H1 (cell line): ENCODE measurements around the gene ITPK1. TPM values are rescaled to one million over a fixed set of nuclear protein-coding genes. Genes with fewer than 3 reads are reported as not detected.

Source experiments
- CTCF ChIA-PET: fragments of 300-600 bp; sonication (Branson Sonifier 250); formaldehyde crosslinking; loops from one replicate; lab custom pipeline; 2021; ENCODE audit not compliant: partially characterized antibody; lab: Charles Lee
- POLR2A ChIA-PET: fragments of 300-600 bp; sonication (Branson Sonifier 250); formaldehyde crosslinking; loops from one replicate; lab custom pipeline; 2021; ENCODE audit warnings: inconsistent platforms; ENCODE audit not compliant: partially characterized antibody; lab: Charles Lee
- DNase-seq, 2 experiments: peaks; one replicate each; pipeline versions ENCODE4 v3.0.0 to v3.0.0-alpha.2; 2010 to 2022; ENCODE audit warnings: low spot score in 2 of 2, low read depth in 1 of 2, mixed read lengths in 1 of 2
- FAIRE-seq: peaks from 2 replicates; lab custom pipeline; 2011; peaks lifted over from hg19 to GRCh38; lab: Jason Lieb, UNC
- H2AFZ ChIP-seq: 2 replicates; pipeline ENCODE4 v1.8.1; 2012; ENCODE audit warnings: low read length, inconsistent platforms
- H2AK5ac ChIP-seq: 2 replicates; pipeline ENCODE4 v1.6.1; 2013; ENCODE audit warnings: low read depth, low read length
- H2BK120ac ChIP-seq: replicated peaks from 2 replicates; pipeline ENCODE3; 2013; ENCODE audit warnings: low read depth, low read length, inconsistent platforms
- H2BK12ac ChIP-seq: 2 replicates; pipeline ENCODE4 v1.6.1; 2013; ENCODE audit warnings: low read depth, low read length
- H2BK15ac ChIP-seq: 2 replicates; pipeline ENCODE4 v1.6.1; 2013; ENCODE audit warnings: low read length
- H2BK20ac ChIP-seq: 2 replicates; pipeline ENCODE4 v1.6.1; 2013; ENCODE audit warnings: low read length
- H2BK5ac ChIP-seq: 2 replicates; pipeline ENCODE4 v1.6.1; 2013; ENCODE audit warnings: low read depth, low read length
- H3K14ac ChIP-seq: 2 replicates; pipeline ENCODE4 v1.6.1; 2013; ENCODE audit warnings: inconsistent platforms; ENCODE audit not compliant: insufficient read length
- H3K18ac ChIP-seq: 2 replicates; pipeline ENCODE4 v1.6.1; 2013; ENCODE audit warnings: low read length; ENCODE audit errors: extremely low read depth
- H3K23ac ChIP-seq: 2 replicates; pipeline ENCODE4 v1.6.1; 2013; ENCODE audit warnings: inconsistent platforms; ENCODE audit not compliant: insufficient read length
- H3K23me2 ChIP-seq: 2 replicates; pipeline ENCODE4 v1.6.1; 2013; ENCODE audit warnings: low read depth, low read length
- H3K27ac ChIP-seq: 2 replicates; pipeline ENCODE4 v1.6.1; 2011; ENCODE audit warnings: low read depth, low read length, inconsistent platforms
- H3K27me3 ChIP-seq, 4 experiments: replicated peaks in 1 of 4; 1 replicate in 1 of 4; 2 replicates in 3 of 4; pipeline versions ENCODE4 v1.6.1 to v1.8.1; 2011 to 2013; ENCODE audit warnings: low read length in 3 of 4, mild to moderate bottlenecking in 3 of 4, inconsistent platforms in 2 of 4, mixed read lengths in 2 of 4, moderate library complexity in 1 of 4; ENCODE audit not compliant: control insufficient read depth in 3 of 4, insufficient read depth in 3 of 4; ENCODE audit errors: extremely low read depth in 1 of 4
- H3K36me3 ChIP-seq, 4 experiments: 2 replicates each; pipeline versions ENCODE4 v1.6.1 to v1.8.1; 2011 to 2013; ENCODE audit warnings: mild to moderate bottlenecking in 4 of 4, low read length in 3 of 4, moderate library complexity in 2 of 4, control low read depth in 1 of 4, inconsistent platforms in 1 of 4; ENCODE audit not compliant: insufficient read depth in 4 of 4, control insufficient read depth in 2 of 4
- H3K4ac ChIP-seq: replicated peaks from 2 replicates; pipeline ENCODE3; 2013; ENCODE audit warnings: low read length, low read depth, mixed read lengths, inconsistent platforms; ENCODE audit not compliant: insufficient read length
- H3K4me1 ChIP-seq, 4 experiments: replicated peaks in 1 of 4; 1 replicate in 1 of 4; 2 replicates in 3 of 4; pipeline versions ENCODE4 v1.6.1 to v1.8.1; 2011 to 2013; ENCODE audit warnings: low read length in 3 of 4, inconsistent platforms in 2 of 4, mixed read lengths in 1 of 4; ENCODE audit not compliant: insufficient read depth in 4 of 4, control insufficient read depth in 3 of 4
- H3K4me2 ChIP-seq, 2 experiments: 2 replicates each; pipeline versions ENCODE4 v1.6.1 to v1.8.1; 2011 to 2013; ENCODE audit warnings: low read depth in 2 of 2, low read length in 2 of 2, control low read depth in 1 of 2, inconsistent platforms in 1 of 2, mild to moderate bottlenecking in 1 of 2; ENCODE audit not compliant: insufficient read depth in 1 of 2
- H3K4me3 ChIP-seq, 4 experiments: fragments of 200-600, 300-600 bp in 1 of 4; sonication (generic), shearing (Covaris generic), sonication (Bioruptor Twin) in 1 of 4; 2 replicates each; pipeline versions ENCODE4 v1.5.1 to v1.8.1; 2011 to 2016; ENCODE audit warnings: low read length in 4 of 4, low read depth in 3 of 4, control low read depth in 2 of 4, inconsistent platforms in 2 of 4, mild to moderate bottlenecking in 2 of 4, mixed read lengths in 1 of 4, moderate library complexity in 1 of 4; ENCODE audit not compliant: insufficient read depth in 2 of 4; ENCODE audit errors: extremely low read depth in 1 of 4
- H3K56ac ChIP-seq: replicated peaks from 2 replicates; pipeline ENCODE3; 2013; ENCODE audit warnings: low read depth, mild to moderate bottlenecking, mixed read lengths, low read length, inconsistent platforms; ENCODE audit not compliant: insufficient read length
- H3K79me1 ChIP-seq: 2 replicates; pipeline ENCODE4 v1.6.1; 2013; ENCODE audit warnings: low read depth, low read length, control low read depth
- H3K79me2 ChIP-seq, 2 experiments: 2 replicates each; pipeline versions ENCODE4 v1.6.1 to v1.8.1; 2012 to 2013; ENCODE audit warnings: low read length in 2 of 2, mild to moderate bottlenecking in 2 of 2, inconsistent platforms in 1 of 2; ENCODE audit not compliant: insufficient read depth in 2 of 2, control insufficient read depth in 1 of 2
- H3K9ac ChIP-seq, 4 experiments: replicated peaks in 1 of 4; 1 replicate in 1 of 4; 2 replicates in 3 of 4; pipeline versions ENCODE4 v1.6.1 to v1.8.1; 2011 to 2013; ENCODE audit warnings: low read depth in 3 of 4, low read length in 3 of 4, control low read depth in 2 of 4, mild to moderate bottlenecking in 2 of 4, moderate library complexity in 2 of 4, inconsistent platforms in 1 of 4; ENCODE audit errors: extremely low read depth in 1 of 4
- H3K9me3 ChIP-seq, 2 experiments: 2 replicates each; pipeline versions ENCODE4 v1.6.1 to v1.8.1; 2012 to 2013; ENCODE audit warnings: mild to moderate bottlenecking in 2 of 2, moderate library complexity in 2 of 2, control low read depth in 1 of 2, inconsistent platforms in 1 of 2, low read depth in 1 of 2, low read length in 1 of 2, mixed read lengths in 1 of 2; ENCODE audit not compliant: insufficient read depth in 2 of 2
- H4K20me1 ChIP-seq, 2 experiments: replicated peaks in 1 of 2; 2 replicates each; pipeline versions ENCODE3 to v1.8.1; 2011 to 2013; ENCODE audit warnings: inconsistent platforms in 2 of 2, low read length in 2 of 2, mild to moderate bottlenecking in 1 of 2; ENCODE audit not compliant: insufficient read depth in 2 of 2, control insufficient read depth in 1 of 2
- H4K5ac ChIP-seq: 2 replicates; pipeline ENCODE4 v1.6.1; 2013; ENCODE audit warnings: low read length, low read depth, mixed read lengths, inconsistent platforms; ENCODE audit not compliant: insufficient read length
- H4K8ac ChIP-seq: 2 replicates; pipeline ENCODE4 v1.8.0; 2013; ENCODE audit warnings: mild to moderate bottlenecking, moderate library complexity, low read length, inconsistent platforms; ENCODE audit not compliant: insufficient read depth; ENCODE audit errors: extremely low read depth
- H4K91ac ChIP-seq: replicated peaks from 2 replicates; pipeline ENCODE3; 2013; ENCODE audit warnings: low read length, mixed read lengths, inconsistent platforms; ENCODE audit not compliant: insufficient read length
- EP300 ChIP-seq, 2 experiments: IDR thresholded peaks; 1 replicate in 1 of 2; 2 replicates in 1 of 2; pipeline ENCODE4 v1.6.1; 2011 to 2012; ENCODE audit warnings: low read depth in 2 of 2, low read length in 2 of 2, mild to moderate bottlenecking in 2 of 2, borderline replicate concordance in 1 of 2, inconsistent platforms in 1 of 2, moderate library complexity in 1 of 2
- HDAC2 ChIP-seq, 2 experiments: fragments of 300-600 bp in 1 of 2; sonication (generic) in 1 of 2; IDR thresholded peaks; 2 replicates each; pipeline ENCODE4 v1.6.1; 2011 to 2012; ENCODE audit warnings: low read depth in 2 of 2, low read length in 2 of 2, mild to moderate bottlenecking in 2 of 2, moderate library complexity in 2 of 2, borderline replicate concordance in 1 of 2, inconsistent platforms in 1 of 2
- HDAC6 ChIP-seq: IDR thresholded peaks from one replicate; pipeline ENCODE4 v1.7.1; 2012; ENCODE audit warnings: low read depth, mild to moderate bottlenecking, inconsistent platforms, low read length, moderate library complexity
- JUND ChIP-seq: IDR thresholded peaks from 2 replicates; pipeline ENCODE4 v1.6.1; 2011; ENCODE audit warnings: mild to moderate bottlenecking, improper control_type of control experiment, low read length
- KDM5A ChIP-seq: fragments of 200-600 bp; IDR thresholded peaks from 2 replicates; pipeline ENCODE4 v1.7.1; 2012; ENCODE audit warnings: mild to moderate bottlenecking, low read length, inconsistent platforms, mixed read lengths
- MAFK ChIP-seq: IDR thresholded peaks from 2 replicates; pipeline ENCODE4 v1.6.1; 2012; ENCODE audit warnings: low read depth, mild to moderate bottlenecking, improper control_type of control experiment, low read length
- RBBP5 ChIP-seq: IDR thresholded peaks from 2 replicates; pipeline ENCODE4 v1.7.1; 2012; ENCODE audit warnings: low read depth, mild to moderate bottlenecking, inconsistent platforms, low read length, moderate library complexity, borderline replicate concordance
- SAP30 ChIP-seq: fragments of 300-600 bp; sonication (generic); IDR thresholded peaks from 2 replicates; pipeline ENCODE4 v1.7.1; 2012; ENCODE audit warnings: low read length, moderate library complexity, mild to moderate bottlenecking, inconsistent platforms; ENCODE audit not compliant: insufficient read depth, insufficient replicate concordance
- SIRT6 ChIP-seq: IDR thresholded peaks from one replicate; pipeline ENCODE4 v1.7.1; 2012; ENCODE audit warnings: low read length, inconsistent platforms
- SRF ChIP-seq: IDR thresholded peaks from 2 replicates; pipeline ENCODE4 v1.6.1; 2011; ENCODE audit warnings: mild to moderate bottlenecking, low read depth, low read length, moderate library complexity
- TEAD4 ChIP-seq: IDR thresholded peaks from 2 replicates; pipeline ENCODE4 v1.6.1; 2012; ENCODE audit warnings: low read depth, low read length, inconsistent platforms, mixed read lengths
- YY1 ChIP-seq: IDR thresholded peaks from 2 replicates; pipeline ENCODE4 v1.6.1; 2011; ENCODE audit warnings: low read depth, mild to moderate bottlenecking, low read length
- ZNF274 ChIP-seq: IDR thresholded peaks from 2 replicates; pipeline ENCODE4 v1.7.0; 2012; ENCODE audit warnings: low read length, borderline replicate concordance; ENCODE audit errors: extremely low read depth
- WGBS, 2 experiments: shearing (Covaris generic) in 1 of 2; methylation state at CpG; one replicate each; pipeline versions ENCODE4 v1.1.6 to v1.1.7; 2013 to 2015; ENCODE audit warnings: low lambda C conversion rate in 2 of 2, mixed read lengths in 2 of 2, inconsistent platforms in 1 of 2, low coverage in 1 of 2, missing lambda C conversion rate in 1 of 2; ENCODE audit not compliant: insufficient replicate concordance in 2 of 2, insufficient coverage in 1 of 2, insufficient read length in 1 of 2; ENCODE audit errors: extremely low coverage in 1 of 2, missing lambda C conversion rate in 1 of 2; 5-methylcytosine and 5-hydroxymethylcytosine counted together
- polyA plus RNA-seq, 7 experiments: library from polyadenylated mRNA; depleted of rRNA in 3 of 7; stranded (reverse) in 5 of 7; unstranded in 2 of 7; fragments of >200 nt in 5 of 7; fragments of 200-250 nt in 2 of 7; gene quantifications; 1 replicate in 5 of 7; 2 replicates in 1 of 7; 4 replicates in 1 of 7; pipeline versions ENCODE4 v1.2.1 to v1.2.3, GENCODE V29; 2011 to 2013; ENCODE audit warnings: missing spikeins in 2 of 7, mixed read lengths in 2 of 7
- total RNA-seq: library from RNA; stranded (reverse); fragmentation: NEBNext Ultra II Directional; extraction: Animal tissue kit (Norgen Biotek cat#: 25700); gene quantifications from 2 replicates; pipeline ENCODE4 v1.2.1, GENCODE V29; 2021

The ITPK1 gene
- total and polyA plus RNA-seq, 2 of the 8 experiments (the other 6 are each of a cell fraction or from before 2014, with no cell fraction given): 108 to 143 TPM

DNA sequence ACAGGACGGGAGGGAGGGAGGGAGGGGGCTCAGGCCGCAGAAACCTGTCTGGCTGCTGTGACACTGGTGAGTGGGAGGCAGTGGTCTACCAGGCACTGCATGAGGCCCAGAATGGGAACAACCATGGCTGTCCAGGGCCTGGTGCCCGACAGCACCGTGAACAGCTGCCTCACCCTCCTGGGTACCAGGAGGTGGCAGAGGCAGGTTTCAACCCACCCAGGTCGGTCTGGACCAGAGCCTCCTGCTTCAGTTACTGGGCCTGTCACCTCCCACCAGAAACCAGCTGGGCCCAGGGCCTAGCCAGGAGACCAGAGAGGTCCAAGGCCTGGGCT, 80.2 kb downstream of the ITPK1 start:
- CTCF ChIA-PET: interaction anchor here (1.0 to 5.7 kb wide), 11 partner anchors 15 to 103 kb away, joined by 3 to 71 read pairs (median 4); no protein-coding TSS in a partner anchor
- no peak for FAIRE-seq
- TF ChIP-seq MAFK (no peak), SRF (no peak), EP300 (IDR thresholded peaks at IDR 0.05; ENCODE audit: borderline replicate concordance in 1 of 2, low read depth in 2 of 2, low read length in 2 of 2) (no peak), ZNF274 (no peak), RBBP5 (no peak), TEAD4 (no peak), KDM5A (no peak), HDAC2 (IDR thresholded peaks at IDR 0.05; ENCODE audit: borderline replicate concordance in 1 of 2, low read depth in 2 of 2, low read length in 2 of 2) (no peak), JUND (no peak), SAP30 (no peak), HDAC6 (no peak), SIRT6 (no peak), YY1 (no peak)

More for the DNA sequence above, 80.2 kb downstream of the ITPK1 start:
- 0 out of 2 replicates have a peak overlapping the region, but pooled peaks have one; percentile 80 for H2BK12ac ChIP-seq
- no peak for DNase-seq
- peaks cover 0 to 70% of the 10 kb centered on the region in 2 experiments; a peak in 2 of 4 replicates for H3K79me2 ChIP-seq
- H4K5ac ChIP-seq: no peak overlapping the region
- H3K18ac ChIP-seq: peak overlapping the region; percentile 19; the same call in 1 of the 2 replicates
- H2AFZ ChIP-seq: no peak overlapping the region
- H3K4me1 ChIP-seq: peaks cover 18 to 51% (median 31%) of the 10 kb centered on the region in 4 experiments
- H3K4me2 ChIP-seq: no peak overlapping the region
- no peak overlapping the region for H3K4me3 ChIP-seq
- 80% methylated on average over 1 of the region's 5 CpGs; no CpG with 5 or more reads in 1 of the 2 experiments for WGBS, 2 experiments
- no peak overlapping the region for H3K56ac ChIP-seq
- no peak overlapping the region for H3K4ac ChIP-seq
- no peaks in the 10 kb centered on the region for H3K23me2 ChIP-seq
- peak overlapping the region; percentile 90; the same call in 1 of the 2 replicates for H2AK5ac ChIP-seq
- peaks cover 4 to 20% of the 10 kb centered on the region in 2 experiments for H4K20me1 ChIP-seq
- H2BK5ac ChIP-seq: peak overlapping the region; percentile 66
- no peak overlapping the region for H2BK20ac ChIP-seq
- H4K91ac ChIP-seq: no peak overlapping the region
- no peaks in the 10 kb centered on the region for H3K27me3 ChIP-seq
- H3K23ac ChIP-seq: no peak overlapping the region
- no peak overlapping the region for H3K9ac ChIP-seq
- POLR2A ChIA-PET: no interaction called here
- no peak overlapping the region for H4K8ac ChIP-seq
- no peaks in the 10 kb centered on the region for H3K36me3 ChIP-seq
- H3K14ac ChIP-seq: no peak overlapping the region
- H2BK120ac ChIP-seq: no peak overlapping the region
- no peaks in the 10 kb centered on the region for H3K9me3 ChIP-seq
- peak overlapping the region; percentile 88; the same call in 1 of the 2 replicates for H2BK15ac ChIP-seq
- H3K27ac ChIP-seq: no peak overlapping the region
- H3K79me1 ChIP-seq: peaks cover 21% of the 10 kb centered on the region
